Endothelial cell of umbilical vein (primary cell): Measurements from ENCODE around the gene UBTD1. TPM values are rescaled to one million over a fixed set of nuclear protein-coding genes. Genes with fewer than 3 reads are reported as not detected.

Experiments used
- BruUV-seq: library from RNA; stranded (reverse); fragments of 400-500 nt; replicated peaks from 2 replicates; lab custom pipeline; 2021; lab: Mats Ljungman, UMichigan
- CTCF ChIA-PET: fragments of 300-600, 350-600 bp; sonication (Branson Sonifier 250); formaldehyde crosslinking; loops from one replicate; lab custom pipeline; 2021; ENCODE audit warnings: antibody characterized with exemption, inconsistent platforms; lab: Charles Lee
- POLR2A ChIA-PET: fragments of 300-600, 350-600 bp; sonication (Branson Sonifier 250); formaldehyde crosslinking; loops from one replicate; lab custom pipeline; 2021; ENCODE audit warnings: antibody characterized with exemption, inconsistent platforms; lab: Charles Lee
- DNase-seq: peaks from one replicate; pipeline ENCODE4 v3.0.0-alpha.2; 2011; ENCODE audit warnings: low read depth, low spot score
- FAIRE-seq: peaks from 2 replicates; lab custom pipeline; 2011; peaks lifted over from hg19 to GRCh38; lab: Jason Lieb, UNC
- H2AFZ ChIP-seq: 2 replicates; pipeline ENCODE4 v1.6.0; 2012; ENCODE audit warnings: low read depth, low read length, control low read depth, inconsistent platforms
- H3K27ac ChIP-seq: 2 replicates; pipeline ENCODE4 v1.5.1; 2011; ENCODE audit warnings: low read depth, mild to moderate bottlenecking, control low read depth, low read length, moderate library complexity; ENCODE audit not compliant: insufficient read depth
- H3K27me3 ChIP-seq, 2 experiments: 2 replicates each; pipeline versions ENCODE4 v1.6.0 to v1.6.1; 2011; ENCODE audit warnings: low read length in 2 of 2, mixed read lengths in 1 of 2; ENCODE audit not compliant: control insufficient read depth in 2 of 2, insufficient read depth in 2 of 2
- H3K36me3 ChIP-seq, 2 experiments: 2 replicates in 1 of 2; 3 replicates in 1 of 2; pipeline ENCODE4 v1.5.1; 2011; ENCODE audit warnings: low read length in 2 of 2, mild to moderate bottlenecking in 1 of 2, moderate library complexity in 1 of 2; ENCODE audit not compliant: control insufficient read depth in 2 of 2, insufficient read depth in 2 of 2; ENCODE audit errors: extremely low read depth in 1 of 2
- H3K4me1 ChIP-seq: 3 replicates; pipeline ENCODE4 v1.5.1; 2011; ENCODE audit warnings: mild to moderate bottlenecking, low read length; ENCODE audit not compliant: control insufficient read depth, insufficient read depth; ENCODE audit errors: extremely low read depth
- H3K4me2 ChIP-seq: 2 replicates; pipeline ENCODE4 v1.6.1; 2011; ENCODE audit warnings: low read length, control low read depth, mixed read lengths; ENCODE audit not compliant: insufficient read depth
- H3K4me3 ChIP-seq, 3 experiments: fragments of 200-600 bp in 1 of 3; sonication (generic), shearing (Covaris generic) in 1 of 3; replicated peaks in 1 of 3; 2 replicates each; pipeline ENCODE4 v1.5.1; 2011 to 2016; ENCODE audit warnings: control low read depth in 3 of 3, low read length in 3 of 3, mild to moderate bottlenecking in 2 of 3, inconsistent platforms in 1 of 3, low read depth in 1 of 3, moderate library complexity in 1 of 3; ENCODE audit not compliant: insufficient read depth in 1 of 3
- H3K79me2 ChIP-seq: 2 replicates; pipeline ENCODE4 v1.6.0; 2012; ENCODE audit warnings: low read length, inconsistent platforms; ENCODE audit not compliant: control insufficient read depth, insufficient read depth
- H3K9ac ChIP-seq: replicated peaks from 2 replicates; pipeline ENCODE3; 2011; ENCODE audit warnings: low read length, control low read depth; ENCODE audit not compliant: insufficient read depth; ENCODE audit errors: extremely low read depth
- H3K9me1 ChIP-seq: replicated peaks from 3 replicates; pipeline ENCODE4 v1.6.0; 2011; ENCODE audit warnings: mild to moderate bottlenecking, low read length; ENCODE audit not compliant: control insufficient read depth, insufficient read depth; ENCODE audit errors: extremely low read depth
- H3K9me3 ChIP-seq: replicated peaks from 2 replicates; pipeline ENCODE4 v1.5.1; 2012; ENCODE audit warnings: low read length, inconsistent platforms; ENCODE audit not compliant: control insufficient read depth, insufficient read depth
- H4K20me1 ChIP-seq: replicated peaks from 2 replicates; pipeline ENCODE3; 2011; ENCODE audit warnings: mild to moderate bottlenecking, low read length; ENCODE audit not compliant: control insufficient read depth, insufficient read depth; ENCODE audit errors: extremely low read depth
- CTCF ChIP-seq, 2 donors: IDR thresholded peaks; 1 replicate in 1 of 2; 2 replicates in 1 of 2; pipeline ENCODE4 v1.5.1; 2011; ENCODE audit warnings: low read length in 2 of 2, mild to moderate bottlenecking in 2 of 2, moderate library complexity in 2 of 2, control low read depth in 1 of 2, inconsistent platforms in 1 of 2, low read depth in 1 of 2; ENCODE audit not compliant: insufficient read depth in 1 of 2; ENCODE audit errors: extremely low read depth in 1 of 2
- EZH2 ChIP-seq: IDR thresholded peaks from 2 replicates; pipeline ENCODE4 v1.6.1; 2012; ENCODE audit warnings: borderline replicate concordance, low read depth, mild to moderate bottlenecking, moderate library complexity, low read length, inconsistent platforms; ENCODE audit not compliant: severe bottlenecking
- FOS ChIP-seq: IDR thresholded peaks from 2 replicates; pipeline ENCODE4 v1.6.1; 2011; ENCODE audit warnings: mild to moderate bottlenecking, low read length, moderate library complexity, borderline replicate concordance; ENCODE audit not compliant: insufficient read depth
- GATA2 ChIP-seq: IDR thresholded peaks from 2 replicates; pipeline ENCODE4 v1.7.0; 2011; ENCODE audit warnings: low read depth, mild to moderate bottlenecking, moderate library complexity, mixed read lengths, low read length; ENCODE audit not compliant: insufficient read length, insufficient read depth
- JUN ChIP-seq: IDR thresholded peaks from 2 replicates; pipeline ENCODE4 v1.6.1; 2011; ENCODE audit warnings: borderline replicate concordance, low read depth; ENCODE audit not compliant: insufficient read length, insufficient read depth
- MAX ChIP-seq: IDR thresholded peaks from 2 replicates; pipeline ENCODE4 v1.6.1; 2011; ENCODE audit not compliant: insufficient read depth, insufficient read length
- MYC ChIP-seq: IDR thresholded peaks from one replicate; pipeline ENCODE4 v1.6.1; 2011; ENCODE audit warnings: mild to moderate bottlenecking, low read depth, low read length
- POLR2A ChIP-seq: IDR thresholded peaks from 2 replicates; pipeline ENCODE4 v1.6.1; 2012; ENCODE audit warnings: low read depth, mild to moderate bottlenecking, control low read depth, low read length
- POLR2AphosphoS5 ChIP-seq: IDR thresholded peaks from 2 replicates; pipeline ENCODE4 v1.6.1; 2012; ENCODE audit warnings: low read depth, mild to moderate bottlenecking, control low read depth, low read length, moderate library complexity; ENCODE audit not compliant: insufficient read depth
- dilution Hi-C: fragments of 300-500 bp; cut with MboI; formaldehyde crosslinking; loops from one replicate; pipeline ENCODE4 v1.15.0; 2019; ENCODE audit warnings: low sequenced_read_pairs; ENCODE audit not compliant: extremely low pct_ligation_motif_present
- intact Hi-C: fragments of 100-400 bp; cut with micrococcal nuclease; formaldehyde crosslinking; loops from one replicate; pipeline ENCODE4 v1.10.0; 2022
- polyA plus RNA-seq, 4 experiments: library from polyadenylated mRNA; depleted of rRNA in 3 of 4; stranded (reverse) in 3 of 4; unstranded in 1 of 4; fragments of >200 nt; gene quantifications; 2 replicates each; pipeline versions ENCODE4 v1.2.1 to v1.2.3, GENCODE V29; 2011 to 2012; ENCODE audit warnings: missing spikeins in 1 of 4
- total RNA-seq: library from RNA; stranded (reverse); gene quantifications from 2 replicates; pipeline ENCODE4 v1.2.3, GENCODE V29; 2021

Gene UBTD1
- total and polyA plus RNA-seq, 2 donors (not counting 3 experiments of a cell fraction or from before 2014, with no cell fraction given) = 42.6 to 63.7 TPM

- ChIA-PET CTCF (interaction anchor here (1.0 to 1.2 kb wide), 2 partner anchors 11 to 56 kb away, joined by 4 read pairs; no protein-coding TSS in a partner anchor), POLR2A (no interaction called here)
- Histone ChIP-seq H3K27ac (peak overlapping the region; percentile 40), H4K20me1 (no peaks in the 10 kb centered on the region), H3K4me1 (peaks cover 33% of the 10 kb centered on the region), H3K9me3 (no peaks in the 10 kb centered on the region), H3K4me2 (peak overlapping the region; percentile 86), H3K9ac (peak overlapping the region; percentile 66), H3K79me2 (peaks cover 69% of the 10 kb centered on the region), H3K36me3 (no peaks in the 10 kb centered on the region), H2AFZ (peak overlapping the region; percentile 55), H3K9me1 (no peaks in the 10 kb centered on the region), H3K4me3 (peak overlapping the region; percentile 11 to 93 (median 70)), H3K27me3 (no peaks in the 10 kb centered on the region)
- no peak for TF ChIP-seq JUN
- no peak for TF ChIP-seq CTCF (IDR thresholded peaks at IDR 0.05; ENCODE audit: extremely low read depth in 1 of 2, insufficient read depth in 1 of 2, low read depth in 1 of 2, low read length in 2 of 2)
- no peak for TF ChIP-seq MAX
- TF ChIP-seq MYC = peak; percentile 76
- no peak for TF ChIP-seq POLR2AphosphoS5
- TF ChIP-seq POLR2A = peak; percentile 33
- TF ChIP-seq FOS = no peak
- no peak for TF ChIP-seq EZH2
- no peak for TF ChIP-seq GATA2
- intact Hi-C loops (loop anchor here (1.0 to 10.0 kb wide), 7 partner anchors 9 to 237 kb away; partner anchors contain the start of genes AVPI1, PGAM1 and ZFYVE27), dilution Hi-C loops (no loop called here)
- TSS peak; percentile 21 for BruUV-seq
- peak; percentile 74 for DNase-seq
- peak; percentile 84 for FAIRE-seq
Measured at GRCh38 chr10:97497572-97498075, 1.1 kb upstream of the UBTD1 start.
